Testis (tissue), 3 donors: ENCODE data around the gene SYNDIG1. TPM values are rescaled to one million over a fixed set of nuclear protein-coding genes. Genes with fewer than 3 reads are reported as not detected.

Experiments
- DNase-seq: peaks from one replicate; pipeline ENCODE4 v3.0.0-alpha.2; 2019
- H3K27ac ChIP-seq, 2 donors: fragments of 200-600 bp; sonication (generic); one replicate each; pipeline ENCODE4 v1.5.1; 2019
- H3K27me3 ChIP-seq: fragments of 200-600 bp; sonication (generic); one replicate; pipeline ENCODE4 v1.5.1; 2019
- H3K36me3 ChIP-seq: fragments of 200-600 bp; sonication (generic); one replicate; pipeline ENCODE4 v1.5.1; 2017; ENCODE audit warnings: low read depth; ENCODE audit errors: missing control alignments
- H3K4me1 ChIP-seq: fragments of 200-600 bp; sonication (generic); one replicate; pipeline ENCODE4 v1.5.1; 2019
- H3K4me3 ChIP-seq, 2 donors: fragments of 200-600 bp; sonication (generic); one replicate each; pipeline ENCODE4 v1.5.1; 2017 to 2019
- H3K9me3 ChIP-seq: fragments of 200-600 bp; sonication (generic); one replicate; pipeline ENCODE4 v1.5.1; 2017
- POLR2A ChIP-seq: fragments of 450-650 bp; IDR thresholded peaks from one replicate; pipeline ENCODE4 v1.6.1; 2017; ENCODE audit warnings: antibody characterized with exemption, mild to moderate bottlenecking, moderate library complexity
- WGBS, 2 donors: methylation state at CpG; one replicate each; pipeline ENCODE4 v1.1.5; 2018; 5-methylcytosine and 5-hydroxymethylcytosine counted together
- intact Hi-C: fragments of 100-400 bp; cut with DNase I; formaldehyde crosslinking; loops from one replicate; pipeline ENCODE4 v1.15.1; 2023; ENCODE audit warnings: low total_unique reads
- polyA plus RNA-seq: library from polyadenylated mRNA; stranded (reverse); fragments of 350-450 nt; fragmentation: Illumina TruSeq; extraction: RNeasy Lipid Tissue Mini Kit (QIAGEN cat#74804); gene quantifications from one replicate; pipeline ENCODE4 v1.2.3, GENCODE V29; 2014; ENCODE audit warnings: low read depth, low replicate concordance; ENCODE audit not compliant: insufficient read depth
- total RNA-seq, 2 donors: library from RNA; depleted of rRNA; stranded (reverse); fragments of >200 nt; gene quantifications; one replicate each; pipeline ENCODE4 v1.2.3, GENCODE V29; 2016
- TF ChIP-seq, protein P1 (sequence below), 3 experiments: fragments of 450-650 bp in 2 of 3; fragments of 200-600 bp in 1 of 3; sonication (generic) in 1 of 3; IDR thresholded peaks; one replicate each; pipeline ENCODE4 v1.5.1; 2016 to 2019; ENCODE audit warnings: antibody characterized with exemption in 3 of 3, mild to moderate bottlenecking in 2 of 3, moderate library complexity in 1 of 3

Gene SYNDIG1
- total and polyA plus RNA-seq, 3 donors from 2014 or later: 2.1 to 3.2 (median 2.8) TPM

DNA sequence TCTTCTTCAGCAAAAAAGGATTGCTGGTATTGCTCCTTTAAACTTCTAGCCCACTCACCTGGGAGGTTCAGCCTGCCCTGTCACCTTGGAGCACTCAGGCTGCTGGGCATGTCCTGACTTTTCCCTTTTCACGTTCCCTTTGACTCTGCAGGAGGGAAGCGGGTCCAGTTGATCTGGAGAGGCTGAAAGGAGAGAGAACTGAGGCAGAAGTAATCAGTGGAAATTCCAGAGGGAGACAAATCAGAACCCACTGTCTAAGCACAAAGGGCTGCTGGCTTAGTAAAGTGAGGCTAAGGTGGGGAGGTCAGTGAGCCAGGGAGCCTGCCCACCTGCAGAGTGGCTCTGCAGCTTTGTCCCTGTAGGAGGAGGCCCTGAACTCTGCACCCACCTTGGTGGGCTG lies 9.7 kb upstream of the SYNDIG1 start:
- no peak for DNase-seq
- Histone ChIP-seq H3K4me3 (no peak overlapping the region), H3K4me1 (no peaks in the 10 kb centered on the region), H3K27ac (no peak overlapping the region), H3K36me3 (no peaks in the 10 kb centered on the region), H3K27me3 (no peaks in the 10 kb centered on the region), H3K9me3 (no peaks in the 10 kb centered on the region)
- no peak for TF ChIP-seq POLR2A
- TF ChIP-seq, protein P1, sequence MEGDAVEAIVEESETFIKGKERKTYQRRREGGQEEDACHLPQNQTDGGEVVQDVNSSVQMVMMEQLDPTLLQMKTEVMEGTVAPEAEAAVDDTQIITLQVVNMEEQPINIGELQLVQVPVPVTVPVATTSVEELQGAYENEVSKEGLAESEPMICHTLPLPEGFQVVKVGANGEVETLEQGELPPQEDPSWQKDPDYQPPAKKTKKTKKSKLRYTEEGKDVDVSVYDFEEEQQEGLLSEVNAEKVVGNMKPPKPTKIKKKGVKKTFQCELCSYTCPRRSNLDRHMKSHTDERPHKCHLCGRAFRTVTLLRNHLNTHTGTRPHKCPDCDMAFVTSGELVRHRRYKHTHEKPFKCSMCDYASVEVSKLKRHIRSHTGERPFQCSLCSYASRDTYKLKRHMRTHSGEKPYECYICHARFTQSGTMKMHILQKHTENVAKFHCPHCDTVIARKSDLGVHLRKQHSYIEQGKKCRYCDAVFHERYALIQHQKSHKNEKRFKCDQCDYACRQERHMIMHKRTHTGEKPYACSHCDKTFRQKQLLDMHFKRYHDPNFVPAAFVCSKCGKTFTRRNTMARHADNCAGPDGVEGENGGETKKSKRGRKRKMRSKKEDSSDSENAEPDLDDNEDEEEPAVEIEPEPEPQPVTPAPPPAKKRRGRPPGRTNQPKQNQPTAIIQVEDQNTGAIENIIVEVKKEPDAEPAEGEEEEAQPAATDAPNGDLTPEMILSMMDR (IDR thresholded peaks at IDR 0.05): no peak
- intact Hi-C loops: no loop called here
- WGBS, 2 donors: 94 to 97% methylated on average over 2 of the region's 2 CpGs

DNA sequence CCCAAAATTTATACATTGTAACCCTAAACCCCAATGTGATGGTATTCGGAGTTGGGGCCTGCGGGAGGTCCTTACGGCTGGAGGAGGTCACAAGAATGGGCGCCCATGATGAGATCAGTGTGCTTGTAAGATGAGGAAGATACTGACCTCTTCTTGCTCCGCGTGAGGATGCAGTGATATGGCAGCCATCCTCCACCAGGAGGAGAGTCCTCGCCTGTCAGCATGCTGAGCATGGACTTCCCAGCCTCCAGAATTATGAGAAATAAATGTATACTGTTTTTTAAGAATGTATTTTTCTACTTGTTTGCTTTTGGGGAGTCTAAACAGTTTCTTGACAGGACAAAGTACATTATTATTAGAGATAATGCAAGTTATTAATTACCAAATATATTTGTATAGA lies 8.7 kb upstream of the SYNDIG1 start:
- intact Hi-C loops: no loop called here
- no peak overlapping the region for H3K4me3 ChIP-seq
- no peak overlapping the region for H3K27ac ChIP-seq
- no peak for DNase-seq
- no peaks in the 10 kb centered on the region for H3K9me3 ChIP-seq
- no peak for TF ChIP-seq POLR2A
- TF ChIP-seq, protein P1 (IDR thresholded peaks at IDR 0.05): no peak
- 80 to 91% methylated on average over 7 of the region's 7 CpGs for WGBS, 2 donors
- no peaks in the 10 kb centered on the region for H3K27me3 ChIP-seq
- H3K36me3 ChIP-seq: no peaks in the 10 kb centered on the region
- H3K4me1 ChIP-seq: no peaks in the 10 kb centered on the region

GRCh38 chr20:24461848-24462247 lies 7.6 kb upstream of the SYNDIG1 start:
- Histone ChIP-seq H3K36me3 (no peaks in the 10 kb centered on the region), H3K4me1 (no peaks in the 10 kb centered on the region), H3K27me3 (no peaks in the 10 kb centered on the region), H3K4me3 (no peak overlapping the region), H3K27ac (no peak overlapping the region), H3K9me3 (no peaks in the 10 kb centered on the region)
- intact Hi-C loops: no loop called here
- WGBS, 2 donors: 95 to 96% methylated on average over 3 of the region's 3 CpGs
- no peak for DNase-seq
- TF ChIP-seq POLR2A: no peak

GRCh38 chr20:24462460-24463010 lies 6.9 kb upstream of the SYNDIG1 start:
- H3K36me3 ChIP-seq: no peaks in the 10 kb centered on the region
- WGBS, 2 donors: 77 to 78% methylated on average over 4 of the region's 4 CpGs
- intact Hi-C loops: no loop called here
- no peaks in the 10 kb centered on the region for H3K4me1 ChIP-seq
- TF ChIP-seq POLR2A: no peak
- TF ChIP-seq, protein P1 (IDR thresholded peaks at IDR 0.05): no peak
- DNase-seq: no peak
- H3K27ac ChIP-seq: no peak overlapping the region
- H3K27me3 ChIP-seq: no peaks in the 10 kb centered on the region
- no peaks in the 10 kb centered on the region for H3K9me3 ChIP-seq
- no peak overlapping the region for H3K4me3 ChIP-seq

DNA sequence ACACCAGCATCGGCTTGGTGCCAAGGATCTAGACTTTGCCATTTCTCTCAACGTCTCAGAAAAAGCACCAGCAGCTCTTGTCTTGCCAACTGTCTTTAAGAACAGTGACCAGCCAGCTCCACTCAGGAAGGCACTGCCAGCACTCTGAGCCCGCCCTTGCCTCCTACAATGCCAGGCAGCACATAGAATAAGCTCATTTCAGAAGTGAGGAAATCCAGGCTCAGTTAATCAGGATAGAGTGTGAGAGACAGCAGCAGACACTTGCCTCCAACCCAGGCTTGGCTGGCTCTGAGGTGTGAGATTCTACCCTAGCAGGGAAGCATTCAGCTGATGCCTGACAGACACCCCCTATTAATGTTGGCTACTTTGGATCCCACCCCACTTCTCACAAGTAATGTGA lies 4.3 kb upstream of the SYNDIG1 start:
- no peak overlapping the region for H3K4me3 ChIP-seq
- no peak for DNase-seq
- no peaks in the 10 kb centered on the region for H3K27me3 ChIP-seq
- H3K4me1 ChIP-seq: peaks cover 4% of the 10 kb centered on the region
- intact Hi-C loops: no loop called here
- 94 to 95% methylated on average over 2 to 3 of the region's 3 CpGs for WGBS, 2 donors
- no peak for TF ChIP-seq POLR2A
- TF ChIP-seq, protein P1 (IDR thresholded peaks at IDR 0.05): no peak
- no peaks in the 10 kb centered on the region for H3K9me3 ChIP-seq
- no peak overlapping the region for H3K27ac ChIP-seq
- H3K36me3 ChIP-seq: no peaks in the 10 kb centered on the region
